Vagina (tissue), 2 donors: ENCODE results near the gene SACS. TPM values are rescaled to one million over a fixed set of nuclear protein-coding genes. Genes with fewer than 3 reads are reported as not detected.
"Not testable (repeated sequence)": the region's sequence is repeated elsewhere in the genome, so short reads cannot be mapped to it uniquely, and the experiment has no call there.

Source experiments
- DNase-seq, 2 donors: peaks; one replicate each; pipeline ENCODE4 v3.0.0-alpha.2; 2017; ENCODE audit errors: extremely low spot score in 2 of 2
- H3K27ac ChIP-seq: fragments of 200-600 bp; sonication (generic); one replicate; pipeline ENCODE4 v1.5.1; 2019
- H3K27me3 ChIP-seq: fragments of 200-600 bp; sonication (generic); one replicate; pipeline ENCODE4 v1.5.1; 2019
- H3K36me3 ChIP-seq, 2 donors: fragments of 200-600 bp; sonication (generic); one replicate each; pipeline ENCODE4 v1.5.1; 2017 to 2019
- H3K4me1 ChIP-seq: fragments of 200-600 bp; sonication (generic); one replicate; pipeline ENCODE4 v1.5.1; 2019
- H3K4me3 ChIP-seq, 2 donors: fragments of 200-600 bp; sonication (generic); 1 replicate in 1 of 2; 2 replicates in 1 of 2; pipeline ENCODE4 v1.5.1; 2016 to 2019
- H3K9me3 ChIP-seq: fragments of 200-600 bp; sonication (generic); one replicate; pipeline ENCODE4 v1.5.1; 2019
- CTCF ChIP-seq, 3 experiments: fragments of 450-650 bp in 2 of 3; fragments of 200-600 bp in 1 of 3; sonication (generic) in 1 of 3; IDR thresholded peaks; one replicate each; pipeline ENCODE4 v1.5.1; 2017 to 2019; ENCODE audit warnings: antibody characterized with exemption in 3 of 3, mild to moderate bottlenecking in 2 of 3, moderate library complexity in 2 of 3
- POLR2A ChIP-seq, 2 donors: fragments of 450-650 bp; IDR thresholded peaks; one replicate each; pipeline ENCODE4 v1.6.1; 2017; ENCODE audit warnings: antibody characterized with exemption in 2 of 2, mild to moderate bottlenecking in 2 of 2, moderate library complexity in 2 of 2
- POLR2AphosphoS5 ChIP-seq, 2 donors: sonication (generic); formaldehyde crosslinking; IDR thresholded peaks; one replicate each; pipeline ENCODE4 v1.9.0; 2017; ENCODE audit warnings: antibody characterized with exemption in 2 of 2, mild to moderate bottlenecking in 2 of 2, low read depth in 1 of 2; ENCODE audit not compliant: insufficient read depth in 1 of 2
- intact Hi-C: fragments of 100-400 bp; cut with DNase I; formaldehyde crosslinking; loops from one replicate; pipeline ENCODE4 v1.15.1; 2023
- total RNA-seq: library from RNA; depleted of rRNA; stranded (reverse); fragments of >200 nt; gene quantifications from one replicate; pipeline ENCODE4 v1.2.3, GENCODE V29; 2016

Gene SACS
- total RNA-seq, 1 donor from 2014 or later: 24.8 TPM

DNA sequence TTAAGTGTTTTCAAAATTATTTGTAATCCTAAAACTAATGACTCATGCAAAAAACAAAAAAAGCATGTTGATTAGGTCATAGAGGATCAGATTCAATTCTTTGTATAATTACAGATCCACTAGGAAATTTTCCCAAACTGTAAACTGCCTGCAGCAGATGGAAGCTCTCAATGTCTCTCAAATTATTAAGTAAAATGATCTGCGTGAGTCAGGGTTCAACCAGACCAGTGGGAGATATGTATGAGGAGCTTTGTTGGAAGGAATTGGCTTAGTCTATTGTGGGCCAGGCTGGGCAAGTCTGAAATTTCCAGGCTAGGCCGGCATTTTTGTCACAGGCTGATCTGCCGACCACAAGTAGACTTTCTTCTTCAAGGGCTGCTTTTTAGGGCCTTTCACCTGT, 14.4 kb upstream of the SACS start:
- no peak overlapping the region for H3K27ac ChIP-seq
- intact Hi-C loops: no loop called here
- TF ChIP-seq CTCF (IDR thresholded peaks at IDR 0.05) (no peak), POLR2AphosphoS5 (IDR thresholded peaks at IDR 0.05; ENCODE audit: insufficient read depth in 1 of 2, low read depth in 1 of 2) (no peak), POLR2A (IDR thresholded peaks at IDR 0.05) (no peak)
- DNase-seq: no peak
- H3K4me3 ChIP-seq: no peak overlapping the region
- no peaks in the 10 kb centered on the region for H3K36me3 ChIP-seq
- H3K9me3 ChIP-seq: no peaks in the 10 kb centered on the region
- H3K4me1 ChIP-seq: no peaks in the 10 kb centered on the region
- no peaks in the 10 kb centered on the region for H3K27me3 ChIP-seq

DNA sequence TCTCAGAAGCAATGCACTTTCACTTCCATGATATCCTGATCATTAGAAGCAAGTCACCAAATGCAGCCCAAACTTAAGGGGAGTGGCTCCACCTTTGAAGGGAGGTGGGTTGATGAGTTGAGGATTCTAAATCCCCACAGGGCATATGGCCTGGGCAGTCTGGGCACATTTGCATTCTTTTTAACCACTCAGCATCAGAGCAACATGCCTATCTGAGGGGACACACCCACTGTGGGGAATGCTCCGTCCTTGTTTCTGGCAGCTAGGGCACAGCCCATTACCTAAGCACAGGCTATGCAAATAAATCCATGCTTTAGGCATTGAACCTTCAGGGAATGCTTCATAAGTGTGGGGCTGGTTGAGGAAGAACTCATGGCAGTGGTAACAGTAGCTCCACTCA, 12.3 kb upstream of the SACS start:
- TF ChIP-seq POLR2AphosphoS5 (IDR thresholded peaks at IDR 0.05; ENCODE audit: insufficient read depth in 1 of 2, low read depth in 1 of 2) (no peak), CTCF (IDR thresholded peaks at IDR 0.05) (no peak), POLR2A (IDR thresholded peaks at IDR 0.05) (no peak)
- intact Hi-C loops: no loop called here
- no peaks in the 10 kb centered on the region for H3K36me3 ChIP-seq
- no peaks in the 10 kb centered on the region for H3K27me3 ChIP-seq
- no peak overlapping the region for H3K27ac ChIP-seq
- H3K4me3 ChIP-seq: no peak overlapping the region
- H3K4me1 ChIP-seq: no peaks in the 10 kb centered on the region
- DNase-seq: no peak
- H3K9me3 ChIP-seq: no peaks in the 10 kb centered on the region

GRCh38 chr13:23443878-23444277, 10.4 kb upstream of the SACS start:
- Histone ChIP-seq H3K4me1 (no peaks in the 10 kb centered on the region), H3K4me3 (no peak overlapping the region), H3K36me3 (no peaks in the 10 kb centered on the region), H3K27me3 (no peaks in the 10 kb centered on the region), H3K27ac (no peak overlapping the region), H3K9me3 (no peaks in the 10 kb centered on the region)
- no peak for DNase-seq
- intact Hi-C loops: no loop called here
- no peak for TF ChIP-seq CTCF (IDR thresholded peaks at IDR 0.05)
- TF ChIP-seq POLR2A (IDR thresholded peaks at IDR 0.05): no peak
- TF ChIP-seq POLR2AphosphoS5 (IDR thresholded peaks at IDR 0.05; ENCODE audit: insufficient read depth in 1 of 2, low read depth in 1 of 2): no peak

DNA sequence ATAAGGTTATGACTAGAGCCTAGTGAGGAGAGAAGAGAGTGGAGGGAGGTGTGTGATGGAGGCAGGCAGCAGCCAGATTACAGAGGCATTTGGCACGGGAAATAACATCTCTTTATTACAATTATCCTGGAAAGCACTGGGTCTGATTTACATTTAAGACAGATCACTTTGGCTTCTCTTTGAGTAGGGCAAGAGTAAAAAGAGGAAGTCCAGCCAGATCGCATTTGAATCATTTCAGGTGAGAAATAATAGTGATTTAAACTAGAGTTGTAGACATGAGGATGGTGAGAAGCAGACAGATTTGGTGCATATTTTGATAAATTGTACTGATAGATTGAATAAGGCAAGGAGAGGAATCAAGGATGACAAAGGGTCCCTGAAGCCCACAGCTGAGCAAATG, 9.6 kb upstream of the SACS start:
- no peak for DNase-seq
- Histone ChIP-seq H3K4me1 (no peaks in the 10 kb centered on the region), H3K27me3 (no peaks in the 10 kb centered on the region), H3K4me3 (no peak overlapping the region), H3K9me3 (no peaks in the 10 kb centered on the region), H3K27ac (no peak overlapping the region), H3K36me3 (no peaks in the 10 kb centered on the region)
- intact Hi-C loops: no loop called here
- no peak for TF ChIP-seq POLR2AphosphoS5 (IDR thresholded peaks at IDR 0.05; ENCODE audit: insufficient read depth in 1 of 2, low read depth in 1 of 2)
- TF ChIP-seq POLR2A (IDR thresholded peaks at IDR 0.05): no peak
- no peak for TF ChIP-seq CTCF (IDR thresholded peaks at IDR 0.05)

GRCh38 chr13:23440821-23441618, 7.5 kb upstream of the SACS start:
- no peak for DNase-seq
- H3K4me1 ChIP-seq: no peaks in the 10 kb centered on the region
- H3K27ac ChIP-seq: no peak overlapping the region
- intact Hi-C loops: no loop called here
- no peaks in the 10 kb centered on the region for H3K36me3 ChIP-seq
- H3K4me3 ChIP-seq: no peak overlapping the region
- H3K9me3 ChIP-seq: no peaks in the 10 kb centered on the region
- no peaks in the 10 kb centered on the region for H3K27me3 ChIP-seq
- no peak for TF ChIP-seq POLR2A (IDR thresholded peaks at IDR 0.05)
- TF ChIP-seq POLR2AphosphoS5 (IDR thresholded peaks at IDR 0.05; ENCODE audit: insufficient read depth in 1 of 2, low read depth in 1 of 2): no peak
- no peak for TF ChIP-seq CTCF (IDR thresholded peaks at IDR 0.05)

DNA sequence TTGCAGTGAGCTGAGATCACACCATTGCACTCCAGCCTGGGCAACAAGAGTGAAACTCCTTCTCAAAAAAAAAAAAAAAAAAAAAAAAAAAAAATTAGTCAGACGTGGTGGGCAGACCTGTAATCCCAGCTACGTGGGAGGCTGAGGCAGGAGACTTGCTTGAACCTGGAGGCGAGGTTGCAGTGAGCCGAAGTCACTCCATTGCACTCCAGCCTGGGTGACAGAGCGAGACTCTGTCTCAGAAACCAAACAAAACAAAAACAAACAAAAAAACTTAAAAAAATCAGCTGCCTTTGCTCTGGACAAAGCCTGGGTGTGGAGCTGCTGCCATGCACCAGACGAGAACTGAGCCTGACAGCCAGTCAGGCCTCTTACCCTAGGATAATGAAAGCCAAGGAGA, 6.8 kb upstream of the SACS start:
- DNase-seq, H3K9me3 ChIP-seq, H3K27me3 ChIP-seq, H3K36me3 ChIP-seq, H3K4me3 ChIP-seq, H3K4me1 ChIP-seq, intact Hi-C loops, H3K27ac ChIP-seq: not testable (repeated sequence)
